GM12878 (cell line): ENCODE data around the gene NLGN3. TPM values are rescaled to one million over a fixed set of nuclear protein-coding genes. Genes with fewer than 3 reads are reported as not detected.

Experiments
- ATAC-seq: fragments of 200-7000 bp; cut with Tn5 transposase; 3 replicates; pipeline ENCODE4 v1.9.1; 2020; ENCODE audit warnings: mild to moderate bottlenecking, moderate library complexity
- BruUV-seq: library from RNA; stranded (reverse); fragments of 400-500 nt; replicated peaks from 2 replicates; lab custom pipeline; 2021; lab: Mats Ljungman, UMichigan
- CTCF ChIA-PET: fragments of 300-600 bp; sonication (Branson Sonifier 250); formaldehyde crosslinking; extraction: SDS; loops from one replicate; lab custom pipeline; 2021; ENCODE audit warnings: inconsistent platforms; lab: Yijun Ruan, JAX
- POLR2A ChIA-PET: fragments of 350-600 bp; formaldehyde crosslinking; extraction: SDS; loops from one replicate; lab custom pipeline; 2021; ENCODE audit warnings: inconsistent platforms; lab: Charles Lee
- RAD21 ChIA-PET: fragments of 300-600 bp; sonication (Branson Sonifier 250); formaldehyde crosslinking; loops from one replicate; lab custom pipeline; 2023; ENCODE audit warnings: antibody characterized with exemption; ENCODE audit not compliant: unreplicated experiment; lab: Charles Lee
- SMC1A ChIA-PET: fragments of 300-600 bp; sonication (Branson Sonifier 250); formaldehyde crosslinking; loops from one replicate; lab custom pipeline; 2023; ENCODE audit not compliant: unreplicated experiment, uncharacterized antibody; lab: Charles Lee
- DNase-seq: peaks from one replicate; pipeline ENCODE4 v3.0.0-alpha.2; 2011; ENCODE audit warnings: low read depth, low spot score
- FAIRE-seq: peaks from 3 replicates; lab custom pipeline; 2011; peaks lifted over from hg19 to GRCh38; lab: Jason Lieb, UNC
- H2AFZ ChIP-seq: 2 replicates; pipeline ENCODE4 v1.6.0; 2011; ENCODE audit warnings: low read depth, low read length, control low read depth; ENCODE audit not compliant: control insufficient read depth
- H3K27ac ChIP-seq: 2 replicates; pipeline ENCODE4 v1.5.1; 2011; ENCODE audit warnings: control low read depth; ENCODE audit not compliant: control insufficient read depth, insufficient read depth
- H3K27me3 ChIP-seq, 2 experiments: replicated peaks in 1 of 2; 2 replicates each; pipeline versions ENCODE4 v1.6.0 to v1.6.1; 2011; ENCODE audit warnings: low read length in 1 of 2; ENCODE audit not compliant: control insufficient read depth in 2 of 2, insufficient read depth in 2 of 2
- H3K36me3 ChIP-seq, 2 experiments: 2 replicates each; pipeline ENCODE4 v1.5.1; 2011; ENCODE audit warnings: low read length in 1 of 2; ENCODE audit not compliant: control insufficient read depth in 2 of 2, insufficient read depth in 2 of 2
- H3K4me1 ChIP-seq: 2 replicates; pipeline ENCODE4 v1.6.1; 2011; ENCODE audit warnings: mild to moderate bottlenecking, low read length, moderate library complexity, mixed read lengths; ENCODE audit not compliant: control insufficient read depth, insufficient read depth
- H3K4me2 ChIP-seq: 2 replicates; pipeline ENCODE4 v1.6.0; 2011; ENCODE audit warnings: control low read depth; ENCODE audit not compliant: control insufficient read depth, insufficient read depth
- H3K4me3 ChIP-seq: fragments of 200-600 bp; sonication (generic); 2 replicates; pipeline ENCODE4 v1.5.1; 2016
- H3K79me2 ChIP-seq: 2 replicates; pipeline ENCODE4 v1.6.0; 2011; ENCODE audit warnings: low read length; ENCODE audit not compliant: control insufficient read depth, insufficient read depth
- H3K9ac ChIP-seq: 2 replicates; pipeline ENCODE4 v1.8.0; 2011; ENCODE audit warnings: low read length, control low read depth, mixed read lengths; ENCODE audit not compliant: control insufficient read depth, insufficient read depth
- H3K9me3 ChIP-seq: replicated peaks from 3 replicates; pipeline ENCODE4 v1.5.1; 2011; ENCODE audit warnings: mild to moderate bottlenecking, low read length; ENCODE audit not compliant: control insufficient read depth, insufficient read depth
- H4K20me1 ChIP-seq: 2 replicates; pipeline ENCODE4 v1.6.0; 2011; ENCODE audit not compliant: control insufficient read depth, insufficient read depth
- CBFB ChIP-seq: IDR thresholded peaks from 2 replicates; pipeline ENCODE4 v1.6.1; 2016; ENCODE audit warnings: antibody characterized with exemption, low read depth
- ETV6 ChIP-seq, 2 experiments: fragments of 450-650 bp in 1 of 2; IDR thresholded peaks in 1 of 2; conservative IDR thresholded peaks in 1 of 2; 2 replicates each; pipeline ENCODE4 v1.6.1; 2014; ENCODE audit warnings: antibody characterized with exemption in 1 of 2, borderline replicate concordance in 1 of 2, low read depth in 1 of 2, mild to moderate bottlenecking in 1 of 2, moderate library complexity in 1 of 2
- NR2C1 ChIP-seq: fragments of 450-650 bp; IDR thresholded peaks from 2 replicates; pipeline ENCODE4 v1.6.1; 2017; ENCODE audit warnings: antibody characterized with exemption, mild to moderate bottlenecking, moderate library complexity
- PRDM15 ChIP-seq: fragments of 450-650 bp; formaldehyde crosslinking; IDR thresholded peaks from 2 replicates; pipeline ENCODE4 v1.4.0; 2020; ENCODE audit warnings: mild to moderate bottlenecking, moderate library complexity
- RAD21 ChIP-seq: IDR thresholded peaks from 2 replicates; pipeline ENCODE4 v1.6.1; 2011; ENCODE audit warnings: mild to moderate bottlenecking, low read depth, low read length, moderate library complexity; ENCODE audit not compliant: insufficient read depth
- SREBF2 ChIP-seq: IDR thresholded peaks from 2 replicates; pipeline ENCODE4 v1.6.1; 2012; ENCODE audit warnings: mild to moderate bottlenecking, low read length
- TAF1 ChIP-seq: IDR thresholded peaks from 2 replicates; pipeline ENCODE4 v1.6.1; 2011; ENCODE audit warnings: mild to moderate bottlenecking, low read depth, low read length, borderline replicate concordance
- WGBS: methylation state at CpG from one replicate; pipeline ENCODE4 v1.1.6; 2016; ENCODE audit warnings: low lambda C conversion rate; ENCODE audit not compliant: insufficient replicate concordance, insufficient coverage; ENCODE audit errors: missing lambda C conversion rate; 5-methylcytosine and 5-hydroxymethylcytosine counted together
- in situ Hi-C: fragments of 300-500 bp; cut with MboI; formaldehyde crosslinking; loops from 9 replicates; pipeline ENCODE4 v1.14.3; 2018; ENCODE audit warnings: mixed read lengths
- intact Hi-C: fragments of 100-400 bp; cut with micrococcal nuclease; formaldehyde crosslinking; loops from one replicate; pipeline ENCODE4 v1.14.2; 2022; ENCODE audit not compliant: unreplicated experiment
- polyA plus RNA-seq, 11 experiments: library from polyadenylated mRNA; depleted of rRNA in 4 of 11; unstranded in 6 of 11; stranded (reverse) in 5 of 11; fragments of >200 nt; fragmentation: Nextera tagmentation in 4 of 11; fragmentation: Illumina TruSeq in 1 of 11; extraction: Ambion mirVana in 4 of 11; extraction: Trizol in 1 of 11; gene quantifications; 1 replicate in 1 of 11; 2 replicates in 10 of 11; pipeline versions ENCODE4 v1.2.1 to v1.2.3, GENCODE V29; 2011 to 2016; ENCODE audit warnings: inconsistent platforms in 2 of 11, missing spikeins in 2 of 11, low read depth in 1 of 11
- total RNA-seq, 4 experiments: library from RNA; depleted of rRNA in 3 of 4; stranded (reverse); fragments of >200 nt in 3 of 4; fragmentation: Illumina TruSeq in 1 of 4; extraction: Trizol in 1 of 4; gene quantifications; 2 replicates each; pipeline versions ENCODE4 v1.2.1 to v1.2.3, GENCODE V29; 2013 to 2021

NLGN3 gene
- total and polyA plus RNA-seq, 10 of the 15 experiments (the other 5 are each of a cell fraction or from before 2014, with no cell fraction given), result 0.07 to 0.73 (median 0.28) TPM

GRCh38 chrX:71182871-71183270, 38.2 kb downstream of the NLGN3 start (continued):
- TF ChIP-seq PRDM15 (CRISPR knock-in tag) (no peak), ETV6 (conservative IDR thresholded peaks at IDR 0.05 in 1 of 2, IDR thresholded peaks at IDR 0.05 in 1 of 2; ENCODE audit: borderline replicate concordance in 1 of 2, low read depth in 1 of 2) (no peak), RAD21 (no peak)

DNA sequence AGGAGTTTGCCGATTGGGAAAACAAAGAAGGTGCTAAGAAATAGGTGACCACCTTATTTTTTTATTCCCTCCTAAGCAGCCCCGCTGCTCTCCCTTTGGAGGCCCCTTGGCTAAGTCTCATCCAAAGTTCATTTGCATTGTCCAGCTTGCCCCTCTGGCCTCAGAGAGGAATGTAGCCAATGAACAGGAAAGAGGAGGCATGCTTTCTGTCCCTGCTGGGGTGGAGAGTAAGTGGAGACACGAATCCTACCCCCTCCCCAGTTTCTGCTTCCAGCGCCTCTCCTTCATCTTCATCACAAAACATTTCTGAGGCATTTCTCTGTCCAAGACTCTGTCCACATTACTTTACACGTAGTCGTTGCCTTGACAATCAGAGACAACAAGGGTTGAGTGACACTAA, 38.7 kb downstream of the NLGN3 start:
- no peaks in the 10 kb centered on the region; the same call in 1 of the 2 replicates for H3K79me2 ChIP-seq
- TF ChIP-seq NR2C1 (no peak), CBFB (no peak), SREBF2 (no peak), TAF1 (no peak)
- TF ChIP-seq, all 136 proteins: peak for 0
- no peak for FAIRE-seq
- Histone ChIP-seq H4K20me1 (no peaks in the 10 kb centered on the region), H3K9ac (no peak overlapping the region), H3K4me1 (no peaks in the 10 kb centered on the region), H3K4me2 (no peak overlapping the region), H3K4me3 (no peak overlapping the region), H2AFZ (no peak overlapping the region), H3K9me3 (no peaks in the 10 kb centered on the region), H3K36me3 (no peaks in the 10 kb centered on the region; a peak in 1 of 4 replicates), H3K27me3 (no peaks in the 10 kb centered on the region), H3K27ac (no peak overlapping the region)
- ChIA-PET SMC1A (interaction anchor here (2.0 to 4.4 kb wide), 3 partner anchors 9 to 100 kb away, joined by 8 to 43 read pairs (median 10); partner anchors contain the start of gene NONO), CTCF (interaction anchor here (1.6 to 7.2 kb wide), 3 partner anchors 10 to 82 kb away, joined by 7 to 55 read pairs (median 10); no protein-coding TSS in a partner anchor), RAD21 (interaction anchor here (1.2 to 4.8 kb wide), 4 partner anchors 9 to 183 kb away, joined by 4 to 49 read pairs (median 12); partner anchors contain the start of genes NONO and TAF1), POLR2A (interaction anchor here (0.5 to 7.8 kb wide), 7 partner anchors 9 to 157 kb away, joined by 3 to 76 read pairs (median 10); partner anchors contain the start of genes IL2RG, MED12 and NONO)
- no TSS peak for BruUV-seq
- DNase-seq, result no peak
- 53% methylated on average over 6 of the region's 6 CpGs for WGBS
- ATAC-seq, result no peak
- in situ Hi-C loops, result no loop called here
- intact Hi-C loops, result loop anchor here (5.0 kb wide), 1 partner anchor 69 kb away; the partner anchor contains the start of gene ZMYM3
